ENCODE results near the gene OLFML1. TPM values are rescaled to one million over a fixed set of nuclear protein-coding genes. Genes with fewer than 3 reads are reported as not detected.

Gene OLFML1
- total and polyA plus RNA-seq, 2 of the 8 experiments (the other 6 are each of a cell fraction or from before 2014, with no cell fraction given), result 0.24 TPM; not detected in 1

GRCh38 chr11:7506243-7506642 is 20.9 kb downstream of the OLFML1 start:
- Histone ChIP-seq H2BK12ac (ENCODE audit: low read depth, low read length) (no peak overlapping the region), H3K79me2 (ENCODE audit: control insufficient read depth in 1 of 2, insufficient read depth in 2 of 2, low read length in 2 of 2) (no peaks in the 10 kb centered on the region), H3K14ac (ENCODE audit: insufficient read length) (no peak overlapping the region), H3K36me3 (ENCODE audit: control insufficient read depth in 2 of 4, insufficient read depth in 4 of 4, low read length in 3 of 4) (no peaks in the 10 kb centered on the region), H2AFZ (ENCODE audit: low read length) (no peak overlapping the region), H3K27me3 (replicated peaks in 1 of 4; ENCODE audit: control insufficient read depth in 3 of 4, extremely low read depth in 1 of 4, insufficient read depth in 3 of 4, low read length in 3 of 4) (no peaks in the 10 kb centered on the region), H4K20me1 (replicated peaks in 1 of 2; ENCODE audit: control insufficient read depth in 1 of 2, insufficient read depth in 2 of 2, low read length in 2 of 2) (no peaks in the 10 kb centered on the region), H2AK5ac (ENCODE audit: low read depth, low read length) (no peak overlapping the region), H4K8ac (ENCODE audit: extremely low read depth, insufficient read depth, low read length) (no peak overlapping the region), H3K23me2 (ENCODE audit: low read depth, low read length) (no peaks in the 10 kb centered on the region), H3K4me2 (ENCODE audit: insufficient read depth in 1 of 2, low read depth in 2 of 2, low read length in 2 of 2) (no peak overlapping the region), H4K5ac (ENCODE audit: insufficient read length, low read depth, low read length) (no peak overlapping the region), H3K23ac (ENCODE audit: insufficient read length) (no peak overlapping the region), H3K18ac (ENCODE audit: extremely low read depth, low read length) (no peak overlapping the region), H3K4me1 (replicated peaks in 1 of 4; ENCODE audit: control insufficient read depth in 3 of 4, insufficient read depth in 4 of 4, low read length in 3 of 4) (peaks cover 0 to 2% (median 0%) of the 10 kb centered on the region in 4 experiments; a peak in 1 of 7 replicates), H2BK5ac (ENCODE audit: low read depth, low read length) (no peak overlapping the region), H3K4me3 (ENCODE audit: extremely low read depth in 1 of 4, insufficient read depth in 2 of 4, low read depth in 3 of 4, low read length in 4 of 4) (no peak overlapping the region), H2BK20ac (ENCODE audit: low read length) (no peak overlapping the region), H4K91ac (replicated peaks; ENCODE audit: insufficient read length, low read length) (no peak overlapping the region), H3K4ac (replicated peaks; ENCODE audit: insufficient read length, low read depth, low read length) (no peak overlapping the region), H3K56ac (replicated peaks; ENCODE audit: insufficient read length, low read depth, low read length) (no peak overlapping the region), H2BK120ac (replicated peaks; ENCODE audit: low read depth, low read length) (no peak overlapping the region), H3K79me1 (ENCODE audit: low read depth, low read length) (no peaks in the 10 kb centered on the region), H3K9me3 (ENCODE audit: insufficient read depth in 2 of 2, low read depth in 1 of 2, low read length in 1 of 2) (no peaks in the 10 kb centered on the region), H3K27ac (ENCODE audit: low read depth, low read length) (no peak overlapping the region), H3K9ac (replicated peaks in 1 of 4; ENCODE audit: extremely low read depth in 1 of 4, low read depth in 3 of 4, low read length in 3 of 4) (no peak overlapping the region), H2BK15ac (ENCODE audit: low read length) (no peak overlapping the region)
- FAIRE-seq, result no peak
- TF ChIP-seq EP300 (IDR thresholded peaks at IDR 0.05; ENCODE audit: borderline replicate concordance in 1 of 2, low read depth in 2 of 2, low read length in 2 of 2), result no peak
- WGBS, 2 experiments (ENCODE audit: extremely low coverage in 1 of 2, insufficient coverage in 1 of 2, insufficient read length in 1 of 2, insufficient replicate concordance in 2 of 2, low coverage in 1 of 2, low lambda C conversion rate in 2 of 2, missing lambda C conversion rate in 1 of 2), result 80% methylated on average over 3 of the region's 3 CpGs; no CpG with 5 or more reads in 1 of the 2 experiments
- POLR2A ChIA-PET (ENCODE audit: partially characterized antibody), result no interaction called here
- DNase-seq (ENCODE audit: low read depth in 1 of 2, low spot score in 2 of 2), result no peak
- CTCF ChIA-PET (ENCODE audit: partially characterized antibody), result interaction anchor here (0.7 to 1.0 kb wide), 2 partner anchors 20 to 24 kb away, joined by 3 to 4 read pairs; no protein-coding TSS in a partner anchor
